Epithelial cell of proximal tubule (primary cell): ENCODE data around the gene SBF1. TPM values are rescaled to one million over a fixed set of nuclear protein-coding genes. Genes with fewer than 3 reads are reported as not detected.

Experiments used
- DNase-seq: peaks from one replicate; pipeline ENCODE4 v3.0.0-alpha.2; 2011; ENCODE audit warnings: low read depth
- H3K4me3 ChIP-seq: 2 replicates; pipeline ENCODE4 v1.5.1; 2011; ENCODE audit warnings: low read depth, mild to moderate bottlenecking, low read length
- CTCF ChIP-seq: conservative IDR thresholded peaks from 2 replicates; pipeline ENCODE4 v1.5.1; 2012; ENCODE audit warnings: low read depth, mild to moderate bottlenecking, low read length
- total RNA-seq: library from RNA; depleted of rRNA; stranded (reverse); fragments of >200 nt; gene quantifications from 2 replicates; pipeline ENCODE4 v1.2.3, GENCODE V29; 2015

The SBF1 gene
- total RNA-seq, 1 donor from 2014 or later, result 56.6 TPM

GRCh38 chr22:50444663-50445062, 30.2 kb downstream of the SBF1 start:
- no peak for TF ChIP-seq CTCF
- no peak overlapping the region for H3K4me3 ChIP-seq
- DNase-seq, result peak; percentile 44

GRCh38 chr22:50443801-50444625, 30.8 kb downstream of the SBF1 start:
- TF ChIP-seq CTCF, result no peak
- no peak for DNase-seq
- H3K4me3 ChIP-seq, result no peak overlapping the region

DNA sequence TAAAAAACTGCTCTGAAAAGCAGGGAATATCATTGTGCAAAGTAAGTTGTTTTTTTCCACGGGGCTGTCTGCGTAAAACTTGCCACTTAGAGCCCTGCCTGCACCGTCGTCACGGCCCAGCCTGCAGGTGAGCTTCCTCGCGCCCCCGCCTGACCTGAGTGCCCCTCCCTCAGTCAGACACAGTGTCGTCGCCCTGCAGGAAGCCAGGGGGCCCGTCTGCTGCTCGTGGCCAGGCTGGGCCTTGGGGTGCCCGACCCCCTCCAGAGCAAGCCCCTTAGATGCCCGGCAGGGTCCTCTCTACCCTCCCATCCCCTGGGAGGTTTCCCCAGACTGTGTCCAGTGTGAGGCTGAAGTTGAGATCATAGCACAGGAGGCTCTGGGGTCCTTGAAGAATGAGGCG, 31.6 kb downstream of the SBF1 start:
- no peak for DNase-seq
- H3K4me3 ChIP-seq, result no peak overlapping the region
- TF ChIP-seq CTCF, result no peak

DNA sequence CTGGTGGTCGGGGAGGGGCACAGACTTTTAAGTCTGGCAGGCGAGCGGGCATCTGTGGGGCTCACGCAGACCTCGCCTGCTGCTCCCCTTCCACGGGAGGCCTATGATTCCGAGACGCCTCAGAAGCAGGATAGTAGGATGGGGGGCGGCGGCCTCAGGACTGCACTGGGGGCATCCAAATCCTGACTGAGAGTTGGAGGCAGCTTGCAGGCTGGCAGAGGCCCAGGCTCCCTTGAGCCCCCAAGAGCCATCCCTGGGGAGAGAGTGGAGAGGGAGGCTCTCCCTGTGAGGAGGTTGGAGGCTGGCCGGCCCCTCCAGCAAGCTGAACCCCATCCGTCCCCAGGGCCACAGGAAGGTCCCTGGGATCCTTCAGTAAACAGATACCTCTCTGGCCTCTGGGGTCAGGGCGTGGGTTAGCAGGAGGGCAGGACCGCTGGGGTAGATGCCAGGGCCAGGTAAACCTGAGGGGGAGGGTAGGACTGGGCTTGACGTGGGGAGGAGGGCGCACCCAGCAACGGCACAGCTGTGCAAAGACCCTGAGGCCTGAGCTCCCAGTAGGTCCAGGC, 33.3 kb downstream of the SBF1 start:
- TF ChIP-seq CTCF, result no peak
- H3K4me3 ChIP-seq, result no peak overlapping the region
- DNase-seq, result no peak

DNA sequence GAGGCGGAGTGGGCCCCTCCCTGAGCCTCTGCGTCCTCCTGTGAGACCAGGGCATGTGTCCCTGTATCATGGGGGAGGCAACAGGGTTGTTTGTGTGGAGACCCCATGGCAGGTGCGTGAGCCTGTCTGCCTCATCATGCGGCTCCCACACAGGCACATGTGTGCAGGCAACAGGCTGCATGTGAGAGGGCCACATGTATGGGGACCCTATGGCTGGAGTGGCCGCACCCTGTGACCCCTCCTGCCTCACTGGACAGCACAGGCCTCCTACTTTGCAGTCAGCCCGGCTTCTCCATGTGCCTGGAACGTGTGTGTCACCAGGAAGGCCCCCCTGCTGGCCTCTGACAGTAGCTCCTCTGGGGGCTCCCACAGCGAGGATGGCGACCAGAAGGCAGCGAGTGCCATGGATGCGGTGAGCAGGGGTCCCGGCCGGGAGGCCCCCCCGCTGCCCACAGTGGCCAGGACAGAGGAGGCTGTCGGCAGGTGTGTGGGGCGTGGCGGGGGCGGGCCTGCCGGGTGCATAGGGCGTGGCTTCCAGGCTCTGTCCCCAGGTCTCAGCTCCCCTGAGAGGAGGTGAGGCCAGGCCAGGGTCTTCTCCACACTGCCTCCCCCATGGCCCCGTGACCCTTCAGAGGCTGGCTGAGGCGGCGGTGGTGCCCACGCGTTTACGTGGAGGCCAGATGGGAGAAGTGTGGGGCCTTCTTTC, 34.1 kb downstream of the SBF1 start:
- no peak overlapping the region for H3K4me3 ChIP-seq
- no peak for DNase-seq
- TF ChIP-seq CTCF, result no peak

GRCh38 chr22:50439871-50440331, 34.9 kb downstream of the SBF1 start:
- no peak overlapping the region for H3K4me3 ChIP-seq
- no peak for DNase-seq
- no peak for TF ChIP-seq CTCF
